Stimulated activated CD4-positive, alpha-beta T cell treated with anti-CD3 and anti-CD28 coated beads, Interleukin-15, amount 100 ng/mL, for 1 hour (primary cell): ENCODE measurements around the gene MZF1.
"Not testable (repeated sequence)": the region's sequence is repeated elsewhere in the genome, so short reads cannot be mapped to it uniquely, and the experiment has no call there.

ENCODE experiments used
- DNase-seq, 2 donors: peaks; one replicate each; pipeline ENCODE4 v3.0.0-alpha.2; 2020; ENCODE audit warnings: low read depth in 1 of 2, low spot score in 1 of 2

Gene MZF1

GRCh38 chr19:58572818-58573657 lies at the start of gene MZF1:
MZF1 (minus strand) TSS chr19:58573335; CDS start chr19:58571389, 1,946 bp downstream.
- peak; percentile 99 for DNase-seq

GRCh38 chr19:58607213-58607612 lies 34.1 kb upstream of the MZF1 start:
- DNase-seq, result not testable (repeated sequence)

GRCh38 chr19:58606251-58606896 lies 33.2 kb upstream of the MZF1 start:
- not testable (repeated sequence) for DNase-seq

- DNase-seq, result no peak
These were observed 13.1 kb upstream of the MZF1 start for GRCh38 chr19:58586133-58586765.

DNA sequence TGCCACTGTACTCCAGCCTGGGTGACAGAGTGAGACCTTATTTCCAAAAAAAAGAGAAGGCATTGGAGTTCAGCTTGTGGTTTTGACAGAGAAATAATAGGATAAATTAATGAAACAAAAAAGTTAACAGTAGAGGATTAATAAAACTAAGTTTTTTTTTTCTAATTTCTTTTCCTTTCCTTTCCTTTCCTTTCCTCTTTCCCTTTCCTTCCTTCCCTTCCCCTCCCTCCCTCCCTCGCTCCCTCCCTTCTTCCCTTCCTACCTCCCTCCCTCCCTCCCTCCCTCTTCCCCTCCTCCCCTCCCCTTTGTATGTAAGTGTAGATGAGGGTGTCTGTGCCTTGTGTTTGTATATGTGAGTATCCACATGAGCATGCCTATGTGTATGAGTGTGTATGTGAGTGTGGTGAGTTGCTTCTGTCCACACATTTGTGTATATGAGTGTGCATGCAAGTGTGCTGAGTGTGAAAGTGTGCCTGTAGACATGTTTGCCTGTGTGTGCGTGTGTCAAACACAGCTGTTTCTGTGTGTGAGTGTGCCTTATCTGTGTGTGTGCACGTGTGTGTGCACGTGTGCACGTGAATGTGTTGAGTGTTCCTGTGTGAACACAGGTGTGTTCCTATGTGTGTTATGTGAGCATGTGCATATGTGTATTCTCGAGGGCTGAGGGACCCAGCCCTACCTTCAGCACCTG lies 12.5 kb upstream of the MZF1 start:
- no peak for DNase-seq

- DNase-seq, result no peak
These were observed 11.6 kb upstream of the MZF1 start for GRCh38 chr19:58584498-58585441.

- no peak for DNase-seq
These were observed 9.8 kb upstream of the MZF1 start for GRCh38 chr19:58582985-58583384.

GRCh38 chr19:58581227-58582141 lies 8.3 kb upstream of the MZF1 start:
- peak; percentile 78 to 82 for DNase-seq

DNA sequence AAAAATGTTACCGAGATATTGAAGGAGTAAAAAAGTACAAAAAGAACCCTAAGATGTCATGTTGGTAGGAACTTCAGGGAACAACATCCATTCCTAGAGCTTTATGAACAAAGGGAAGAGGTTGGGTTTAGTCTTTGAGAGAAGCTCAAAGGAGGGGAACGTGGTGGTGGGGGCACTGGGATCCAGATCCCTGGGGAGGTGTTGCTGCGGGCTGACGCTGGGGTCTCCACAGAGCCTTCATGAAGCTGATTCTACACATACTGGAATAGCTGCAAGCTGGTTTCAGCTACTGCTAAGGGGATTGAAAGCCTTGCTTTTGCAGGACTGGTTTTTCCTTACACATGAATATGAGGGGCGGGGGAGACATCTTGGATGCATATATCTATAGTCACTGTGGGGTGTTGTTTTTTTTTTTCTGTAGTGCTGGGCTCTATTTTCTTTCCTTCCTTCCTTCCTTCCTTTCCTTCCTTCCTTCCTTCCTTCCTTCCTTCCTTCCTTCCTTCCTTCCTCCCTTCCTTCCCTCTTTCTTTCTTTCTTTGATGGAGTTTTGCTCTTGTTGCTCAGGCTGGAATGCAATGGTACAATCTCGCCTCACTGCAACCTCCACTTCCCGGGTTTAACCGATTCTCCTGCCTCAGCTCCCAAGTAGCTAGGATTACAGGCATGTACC lies 6.5 kb upstream of the MZF1 start:
- DNase-seq, result no peak

DNA sequence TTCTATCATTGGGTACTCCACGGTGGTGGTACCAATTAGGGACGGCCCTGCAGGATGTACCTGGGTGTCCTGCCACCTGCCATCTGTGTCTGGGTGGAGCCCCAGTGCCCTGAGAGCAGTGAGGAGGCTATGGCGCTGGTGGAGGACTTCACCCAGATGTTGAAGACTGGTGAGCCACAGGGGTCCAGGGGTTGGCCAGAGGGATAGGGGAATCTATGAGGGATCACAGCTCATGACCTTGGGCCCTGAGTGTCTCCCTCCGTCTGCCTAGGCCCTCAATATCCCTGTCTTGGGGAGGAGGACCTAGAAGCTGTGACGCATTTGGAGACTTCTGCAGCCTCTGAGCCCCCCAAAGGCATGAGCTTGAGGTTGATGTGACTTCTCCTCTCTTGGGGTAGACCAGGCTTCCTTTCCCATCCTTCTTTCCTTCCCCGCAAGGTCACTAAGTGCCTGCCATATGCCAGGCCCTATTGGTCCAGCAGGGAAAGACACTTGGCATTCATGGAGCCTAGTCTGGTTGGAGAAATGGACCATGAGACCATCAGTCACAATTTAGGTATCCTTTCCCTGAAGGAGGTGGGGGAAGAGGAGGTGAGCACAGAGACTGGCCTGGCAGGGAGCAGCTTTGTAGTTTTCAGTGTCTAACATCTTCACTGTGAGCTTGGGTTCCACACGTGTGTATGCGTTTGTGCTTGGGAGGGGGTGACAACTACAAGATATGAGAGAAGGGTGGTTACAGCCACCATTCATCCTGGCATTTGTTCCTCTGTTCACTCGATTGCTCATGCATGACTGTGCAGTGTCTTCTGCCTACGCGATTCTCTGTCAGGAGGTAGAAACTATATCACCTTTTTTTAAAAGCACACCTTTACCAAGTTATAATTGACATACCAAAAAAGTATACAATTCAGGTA lies 5.1 kb upstream of the MZF1 start:
- DNase-seq, result no peak

DNA sequence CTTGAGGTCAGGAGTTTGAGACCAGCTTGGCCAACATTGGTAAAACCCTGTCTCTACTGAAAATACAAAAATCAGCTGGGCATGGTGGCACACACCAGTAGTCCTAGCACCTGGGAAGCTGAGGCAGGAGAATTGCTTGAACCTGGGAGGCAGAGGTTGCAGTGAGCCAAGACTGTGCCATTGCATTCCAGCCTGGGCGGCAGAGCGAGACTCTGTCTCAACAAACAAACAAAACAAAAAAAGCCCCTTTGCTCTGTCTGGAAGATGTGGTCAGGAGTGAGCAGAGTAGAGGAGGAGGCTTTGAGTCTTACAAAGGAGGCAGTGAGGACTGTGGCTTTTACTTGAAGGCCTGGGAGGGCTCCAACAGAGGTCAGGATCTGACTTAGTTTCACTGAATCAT lies 4.4 kb upstream of the MZF1 start:
- DNase-seq, result not testable (repeated sequence)

DNA sequence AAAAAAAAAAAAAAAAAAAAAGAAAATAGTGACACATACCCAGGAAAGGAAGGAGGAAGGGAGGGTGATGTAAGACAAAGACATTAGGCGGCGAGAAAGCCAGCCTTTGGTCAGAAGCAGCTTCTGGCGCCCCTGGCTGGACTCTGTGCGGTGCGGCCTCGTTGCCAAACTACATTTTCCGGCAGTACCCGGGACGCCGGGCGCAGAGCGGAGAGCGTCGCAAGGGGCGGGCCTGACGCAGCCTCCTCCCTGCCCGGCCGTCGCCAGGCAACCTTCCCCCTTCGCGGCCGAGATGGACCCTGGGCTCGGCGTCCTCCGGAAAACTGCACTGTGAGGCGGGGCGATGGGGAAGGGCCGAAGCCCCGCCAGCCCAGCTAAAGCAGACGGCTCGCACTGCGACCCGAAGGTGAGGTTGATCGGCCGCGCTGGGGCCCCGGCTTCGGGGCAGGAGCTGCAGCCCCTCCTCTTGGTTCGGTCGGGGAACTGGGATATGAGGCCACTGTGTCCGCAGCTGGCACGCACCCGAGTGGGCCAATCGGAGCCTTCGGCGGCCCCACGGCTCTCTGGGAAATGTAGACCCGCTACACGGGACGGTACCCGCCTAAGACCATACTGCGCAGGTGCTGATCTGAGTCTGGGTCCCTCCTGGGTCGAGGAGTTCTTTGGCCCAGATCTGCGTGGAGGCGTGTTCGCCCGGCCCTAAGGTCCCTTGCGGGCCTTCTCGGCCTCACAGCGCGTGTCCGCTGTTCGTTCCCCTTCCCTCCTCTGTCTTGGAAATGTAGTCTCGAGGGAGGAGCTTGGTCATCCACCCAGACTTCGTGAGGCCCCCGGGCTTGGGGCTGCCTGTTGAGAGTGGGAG lies 2.3 kb upstream of the MZF1 start:
- peak; percentile 39 to 60 for DNase-seq

DNA sequence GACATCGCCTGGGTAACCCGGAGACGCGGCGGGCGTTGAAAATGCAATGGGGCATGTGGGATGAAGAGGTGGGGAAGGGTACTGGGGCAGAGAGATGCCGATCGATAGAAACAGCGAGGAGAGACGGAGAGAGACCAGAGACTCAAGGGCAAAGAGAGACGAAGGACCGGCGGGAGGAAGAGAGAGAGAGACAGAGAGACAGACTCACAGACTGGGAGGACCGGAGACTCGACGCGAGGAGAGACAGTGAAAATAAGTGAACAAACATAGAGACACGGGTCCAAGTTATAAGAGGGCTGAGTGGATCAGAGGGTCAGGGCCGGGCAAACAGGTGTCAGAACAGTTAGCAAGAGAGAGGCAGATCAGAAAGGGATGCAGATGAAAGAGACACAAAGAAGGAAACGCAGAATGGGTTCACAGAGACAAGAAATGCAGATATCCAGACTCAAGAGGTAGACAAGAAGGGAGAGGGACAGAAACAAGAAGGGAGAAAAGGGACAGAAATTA lies 576 bp upstream of the MZF1 start:
- DNase-seq, result no peak

DNA sequence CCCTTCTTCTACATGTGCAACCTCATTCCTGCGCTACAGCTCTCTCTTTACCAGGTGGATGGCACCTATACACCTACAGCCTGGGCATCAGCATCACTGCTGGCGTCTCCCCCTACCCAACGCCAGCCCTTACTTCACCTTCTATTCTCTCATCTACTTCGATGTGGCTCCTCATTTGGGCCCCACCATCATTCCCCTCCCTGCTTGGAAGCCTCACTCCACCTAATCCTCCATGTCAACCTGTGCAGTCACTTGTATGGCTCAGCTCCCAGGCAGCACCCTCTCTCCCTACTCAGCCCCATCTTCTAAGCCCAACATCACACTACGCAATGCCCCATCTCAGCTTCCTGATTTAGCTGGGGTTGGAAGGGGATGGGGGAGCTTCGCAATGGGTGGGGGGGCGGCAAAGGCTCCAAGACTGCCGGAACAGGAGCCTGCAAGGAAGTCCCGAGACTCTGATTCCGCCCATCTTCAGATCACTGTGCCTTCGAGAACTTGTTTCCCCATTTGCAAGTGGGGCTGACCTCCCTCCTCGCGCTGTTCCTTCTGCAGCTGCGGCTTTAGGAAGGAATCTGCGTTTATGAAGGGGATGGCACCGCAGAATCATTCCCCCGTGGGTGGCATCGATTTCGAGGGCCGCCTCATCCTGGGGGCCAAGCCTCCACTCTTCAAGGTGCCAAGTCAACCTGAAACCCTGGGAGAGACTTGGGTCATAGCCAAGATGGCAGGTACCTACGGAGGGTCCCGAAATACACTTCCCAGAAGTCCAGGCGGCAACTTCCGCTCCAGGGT lies 913 bp downstream of the MZF1 start:
- no peak for DNase-seq

DNA sequence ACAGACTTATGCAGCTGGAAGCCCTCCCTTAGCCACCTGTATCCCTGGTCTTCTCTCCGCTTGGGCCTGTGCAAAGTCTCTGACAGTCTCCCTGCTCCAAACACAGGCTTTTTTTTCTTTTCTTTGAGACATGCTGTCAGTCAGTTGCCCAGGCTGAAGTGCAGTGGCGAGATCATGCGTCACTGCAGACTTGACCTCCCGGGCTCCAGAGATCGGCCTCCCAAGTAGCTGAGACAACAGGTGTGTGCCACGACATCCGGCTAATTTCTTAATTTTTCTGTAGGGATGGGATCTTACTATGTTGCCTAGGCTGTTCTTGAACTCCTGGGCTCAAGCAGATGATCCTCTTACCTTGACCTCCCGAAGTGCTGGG lies 1.6 kb downstream of the MZF1 start:
- no peak for DNase-seq
